Measurements from ENCODE around the gene PLAGL2.
"Not testable (repeated sequence)": the region's sequence is repeated elsewhere in the genome, so short reads cannot be mapped to it uniquely, and the experiment has no call there.

The PLAGL2 gene, protein sequence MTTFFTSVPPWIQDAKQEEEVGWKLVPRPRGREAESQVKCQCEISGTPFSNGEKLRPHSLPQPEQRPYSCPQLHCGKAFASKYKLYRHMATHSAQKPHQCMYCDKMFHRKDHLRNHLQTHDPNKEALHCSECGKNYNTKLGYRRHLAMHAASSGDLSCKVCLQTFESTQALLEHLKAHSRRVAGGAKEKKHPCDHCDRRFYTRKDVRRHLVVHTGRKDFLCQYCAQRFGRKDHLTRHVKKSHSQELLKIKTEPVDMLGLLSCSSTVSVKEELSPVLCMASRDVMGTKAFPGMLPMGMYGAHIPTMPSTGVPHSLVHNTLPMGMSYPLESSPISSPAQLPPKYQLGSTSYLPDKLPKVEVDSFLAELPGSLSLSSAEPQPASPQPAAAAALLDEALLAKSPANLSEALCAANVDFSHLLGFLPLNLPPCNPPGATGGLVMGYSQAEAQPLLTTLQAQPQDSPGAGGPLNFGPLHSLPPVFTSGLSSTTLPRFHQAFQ

DNA sequence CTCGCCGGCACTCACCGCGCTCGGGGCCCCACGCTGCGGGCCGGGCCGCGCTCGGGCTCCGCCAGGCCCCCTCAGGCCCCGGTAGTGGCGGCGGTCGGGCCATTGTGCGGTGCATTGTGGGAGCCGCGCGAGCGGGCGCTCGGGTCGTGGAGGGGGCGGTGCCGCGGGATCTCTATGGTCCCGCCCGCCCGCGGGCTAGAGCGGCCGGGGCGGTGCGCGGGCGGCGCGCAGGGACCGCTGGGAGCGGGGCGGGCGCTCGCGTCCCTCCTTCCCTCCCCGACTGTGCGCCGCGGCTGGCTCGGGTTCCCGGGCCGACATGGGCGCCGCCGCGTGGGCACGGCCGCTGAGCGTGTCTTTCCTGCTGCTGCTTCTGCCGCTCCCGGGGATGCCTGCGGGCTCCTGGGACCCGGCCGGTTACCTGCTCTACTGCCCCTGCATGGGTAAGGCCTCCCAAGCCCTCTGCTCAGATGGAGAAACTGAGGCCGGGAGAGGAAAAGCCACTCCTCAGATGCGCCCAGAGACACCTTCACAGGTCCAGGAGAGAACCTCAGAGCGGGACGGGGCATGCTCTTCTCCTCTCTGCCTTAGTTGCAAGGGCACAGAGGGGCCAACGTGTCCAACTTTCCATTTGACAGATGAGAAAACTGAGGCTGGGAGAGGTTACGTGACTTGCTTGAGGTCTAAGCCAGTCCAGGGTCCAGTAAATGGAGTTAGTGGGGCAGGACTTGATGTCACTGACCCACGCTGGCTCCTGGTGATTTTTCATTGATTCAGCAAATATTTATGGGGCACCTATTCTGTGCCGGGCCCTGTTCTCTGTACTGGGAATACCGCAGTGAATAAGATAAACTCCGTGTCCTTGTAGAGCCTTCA lies at the start of gene PLAGL2, which contains the start of gene POFUT1:
Gene PLAGL2, minus strand, starts transcription at position 118 of the 873 bp plus-strand sequence. CDS start 5,565 bp downstream, outside the sequence.
Gene POFUT1, plus strand, starts transcription at position 255 of the 873 bp plus-strand sequence. Its CDS starts 62 bp downstream, at position 317.
- H3K27ac Mint-ChIP-seq: peak within 1 kb of the TSS; percentile 99
- H3K36me3 Mint-ChIP-seq: peaks cover 95% of the 10 kb centered on the region
- peak within 1 kb of the TSS; percentile 99 for H3K4me3 Mint-ChIP-seq
- no peaks in the 10 kb centered on the region for H3K9me3 Mint-ChIP-seq
- H3K4me1 Mint-ChIP-seq: peaks cover 80% of the 10 kb centered on the region
- ATAC-seq (peak; percentile 86), DNase-seq (ENCODE audit: low spot score in 2 of 2) (peak; percentile 92 to 95)

- Mint-ChIP-seq H3K36me3 (no peaks in the 10 kb centered on the region), H3K4me3 (peak overlapping the region; percentile 62), H3K9me3 (no peaks in the 10 kb centered on the region), H3K27ac (peak overlapping the region; percentile 88), H3K4me1 (peaks cover 28% of the 10 kb centered on the region)
- DNase-seq (ENCODE audit: low spot score in 2 of 2) (peak; percentile 40 to 77), ATAC-seq (peak; percentile 71)
Measured at GRCh38 chr20:32252189-32252588, 44.6 kb upstream of the PLAGL2 start.

DNA sequence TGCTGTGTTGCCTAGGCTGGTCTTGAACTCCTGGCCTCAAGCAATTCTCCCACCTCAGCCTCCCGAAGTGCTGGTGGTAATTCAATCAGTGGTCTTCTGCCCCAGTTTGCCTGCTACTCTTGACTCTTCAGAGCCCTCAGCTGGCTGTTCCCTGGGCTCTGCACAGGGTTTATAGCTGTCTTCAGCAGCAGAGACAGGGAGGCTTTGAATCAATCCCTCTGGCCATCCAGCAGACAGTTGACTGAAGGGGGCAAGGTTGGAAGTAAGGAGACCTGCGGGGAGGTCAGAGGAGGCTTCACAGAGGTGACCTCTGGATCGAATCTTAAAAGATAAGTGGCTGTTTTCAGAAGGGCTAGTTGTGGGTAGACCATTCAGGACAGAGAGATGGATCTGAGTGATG lies 43.9 kb upstream of the PLAGL2 start:
- Mint-ChIP-seq H3K36me3 (no peaks in the 10 kb centered on the region), H3K4me3 (peak overlapping the region; percentile 62), H3K4me1 (peaks cover 22% of the 10 kb centered on the region), H3K27ac (peak overlapping the region; percentile 88), H3K9me3 (no peaks in the 10 kb centered on the region)
- no peak for ATAC-seq
- DNase-seq (ENCODE audit: low spot score in 2 of 2): no peak

- H3K4me3 Mint-ChIP-seq: no peak overlapping the region
- peak overlapping the region; percentile 15 for H3K27ac Mint-ChIP-seq
- H3K36me3 Mint-ChIP-seq: no peaks in the 10 kb centered on the region
- ATAC-seq: peak; percentile 92
- H3K4me1 Mint-ChIP-seq: peaks cover 26% of the 10 kb centered on the region
- no peak for DNase-seq (ENCODE audit: low spot score in 2 of 2)
- H3K9me3 Mint-ChIP-seq: no peaks in the 10 kb centered on the region
Measured at GRCh38 chr20:32249030-32249738, 41.6 kb upstream of the PLAGL2 start.

DNA sequence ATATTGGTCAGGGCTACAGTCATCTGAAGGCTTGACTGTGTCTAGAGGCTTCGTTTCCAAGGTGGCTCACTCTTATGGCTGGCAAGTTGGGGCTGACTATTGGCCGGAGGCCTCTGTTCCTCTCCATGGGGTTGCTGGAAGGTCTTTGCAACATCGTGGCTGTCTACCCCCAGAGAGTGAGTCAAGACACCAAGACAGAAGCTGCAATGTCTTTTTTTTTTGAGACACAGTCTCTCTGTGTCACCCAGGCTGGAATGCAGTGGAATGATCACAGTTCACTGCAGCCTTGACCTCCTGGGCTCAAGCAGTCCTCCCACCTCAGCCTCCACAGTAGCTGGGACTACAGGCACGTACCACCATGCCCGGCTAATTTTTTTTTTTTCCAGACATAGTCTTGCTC lies 40.5 kb upstream of the PLAGL2 start:
- Mint-ChIP-seq H3K4me1 (peaks cover 26% of the 10 kb centered on the region), H3K4me3 (no peak overlapping the region), H3K36me3 (no peaks in the 10 kb centered on the region), H3K9me3 (no peaks in the 10 kb centered on the region), H3K27ac (no peak overlapping the region)
- DNase-seq (ENCODE audit: low spot score in 2 of 2) (no peak), ATAC-seq (peak; percentile 18)

DNA sequence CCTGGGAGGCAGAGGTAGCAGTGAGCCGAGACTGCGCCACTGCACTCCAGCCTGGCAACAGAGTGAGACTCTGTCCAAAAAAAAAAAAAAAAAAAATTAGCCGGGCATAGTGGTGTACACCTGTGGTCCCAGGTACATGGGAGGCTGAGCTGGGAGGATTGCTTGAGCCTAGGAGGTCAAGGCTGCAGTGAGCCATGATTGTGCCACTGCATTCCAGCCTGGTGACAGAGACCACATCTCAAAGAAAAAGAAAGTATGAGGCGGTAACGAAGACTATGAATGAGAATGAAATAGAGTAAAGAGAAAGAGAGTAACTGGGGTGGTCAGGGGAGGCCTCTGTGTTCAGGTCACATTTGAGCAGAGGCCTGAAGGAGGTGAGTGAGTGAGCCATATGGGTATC lies 38.7 kb upstream of the PLAGL2 start:
- H3K36me3 Mint-ChIP-seq; H3K27ac Mint-ChIP-seq; H3K9me3 Mint-ChIP-seq; H3K4me3 Mint-ChIP-seq; ATAC-seq; DNase-seq (ENCODE audit: low spot score in 2 of 2): not testable (repeated sequence)
- peaks cover 11% of the 10 kb centered on the region for H3K4me1 Mint-ChIP-seq

DNA sequence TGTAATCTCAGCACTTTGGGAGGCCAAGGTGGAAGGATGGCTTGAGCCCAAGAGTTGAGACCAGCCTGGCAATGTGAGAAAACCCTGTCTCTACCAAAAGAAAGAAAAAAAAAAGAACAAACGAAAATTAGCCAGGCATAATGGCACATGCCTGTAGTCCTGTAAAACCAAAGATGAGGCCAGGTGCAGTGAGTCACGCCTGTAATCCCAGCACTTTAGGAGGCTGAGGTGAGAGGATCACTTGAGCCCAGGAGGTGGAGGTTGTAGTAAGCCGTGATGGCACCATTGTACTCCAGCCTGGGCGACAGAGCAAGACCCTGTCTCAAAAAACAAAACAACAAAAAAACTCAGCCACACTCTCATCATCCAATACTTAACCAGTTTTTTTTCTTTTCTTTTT lies 37.4 kb upstream of the PLAGL2 start:
- ATAC-seq: no peak
- Mint-ChIP-seq H3K9me3 (no peaks in the 10 kb centered on the region), H3K27ac (peak overlapping the region; percentile 56)

GRCh38 chr20:32244150-32244823 lies 36.7 kb upstream of the PLAGL2 start:
- ATAC-seq (no peak), DNase-seq (ENCODE audit: low spot score in 2 of 2) (no peak)
- Mint-ChIP-seq H3K36me3 (no peaks in the 10 kb centered on the region), H3K4me1 (peaks cover 14% of the 10 kb centered on the region), H3K4me3 (no peak overlapping the region), H3K9me3 (no peaks in the 10 kb centered on the region), H3K27ac (peak overlapping the region; percentile 56)

More for the DNA sequence above, 37.4 kb upstream of the PLAGL2 start:
- DNase-seq (ENCODE audit: low spot score in 2 of 2): no peak
- H3K4me3 Mint-ChIP-seq: no peak overlapping the region
- peaks cover 14% of the 10 kb centered on the region for H3K4me1 Mint-ChIP-seq
- no peaks in the 10 kb centered on the region for H3K36me3 Mint-ChIP-seq

GRCh38 chr20:32241807-32242206 lies 34.3 kb upstream of the PLAGL2 start:
- H3K4me3 Mint-ChIP-seq: no peak overlapping the region
- DNase-seq (ENCODE audit: low spot score in 2 of 2) (no peak), ATAC-seq (peak; percentile 55)
- no peaks in the 10 kb centered on the region for H3K9me3 Mint-ChIP-seq
- H3K27ac Mint-ChIP-seq: no peak overlapping the region
- H3K4me1 Mint-ChIP-seq: peaks cover 19% of the 10 kb centered on the region
- peaks cover 8% of the 10 kb centered on the region for H3K36me3 Mint-ChIP-seq

GRCh38 chr20:32240205-32240604 lies 32.7 kb upstream of the PLAGL2 start:
- Mint-ChIP-seq H3K27ac (no peak overlapping the region), H3K9me3 (no peaks in the 10 kb centered on the region), H3K4me3 (no peak overlapping the region), H3K36me3 (peaks cover 21% of the 10 kb centered on the region), H3K4me1 (peaks cover 17% of the 10 kb centered on the region)
- ATAC-seq (no peak), DNase-seq (ENCODE audit: low spot score in 2 of 2) (no peak)

GRCh38 chr20:32238483-32239425 lies 31.2 kb upstream of the PLAGL2 start:
- Mint-ChIP-seq H3K4me1 (peaks cover 23% of the 10 kb centered on the region), H3K4me3 (no peak overlapping the region), H3K36me3 (peaks cover 35% of the 10 kb centered on the region), H3K9me3 (no peaks in the 10 kb centered on the region), H3K27ac (no peak overlapping the region)
- ATAC-seq (no peak), DNase-seq (ENCODE audit: low spot score in 2 of 2) (no peak)

GRCh38 chr20:32237419-32237818 lies 29.9 kb upstream of the PLAGL2 start:
- H3K4me1 Mint-ChIP-seq: peaks cover 36% of the 10 kb centered on the region
- peak overlapping the region; percentile 71 for H3K27ac Mint-ChIP-seq
- H3K4me3 Mint-ChIP-seq: no peak overlapping the region
- DNase-seq (ENCODE audit: low spot score in 2 of 2) (no peak), ATAC-seq (no peak)
- H3K36me3 Mint-ChIP-seq: peaks cover 49% of the 10 kb centered on the region
- no peaks in the 10 kb centered on the region for H3K9me3 Mint-ChIP-seq

DNA sequence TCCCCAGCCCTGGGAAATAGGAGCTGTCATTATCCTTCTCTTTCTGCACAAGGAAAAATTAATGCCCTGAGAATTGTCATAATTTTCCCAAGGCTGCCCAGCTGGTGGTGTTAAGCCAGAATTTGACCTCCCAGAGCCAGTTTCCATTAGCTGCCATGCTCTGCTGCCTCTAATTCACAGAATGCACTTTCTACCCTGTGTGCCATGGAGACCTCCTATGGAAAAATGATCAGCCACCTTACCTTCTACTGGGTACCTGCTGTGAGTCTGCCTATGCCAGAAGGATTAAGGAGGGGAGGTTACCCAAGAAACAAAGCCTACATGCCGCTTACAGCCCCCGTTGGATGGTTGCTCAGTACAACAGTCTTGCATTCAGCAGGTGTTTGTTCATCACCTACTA lies 29.3 kb upstream of the PLAGL2 start:
- DNase-seq (ENCODE audit: low spot score in 2 of 2) (no peak), ATAC-seq (no peak)
- H3K27ac Mint-ChIP-seq: peak overlapping the region; percentile 71
- H3K4me1 Mint-ChIP-seq: peaks cover 42% of the 10 kb centered on the region
- H3K36me3 Mint-ChIP-seq: peaks cover 55% of the 10 kb centered on the region
- no peaks in the 10 kb centered on the region for H3K9me3 Mint-ChIP-seq
- no peak overlapping the region for H3K4me3 Mint-ChIP-seq

Data from stimulated activated effector memory CD8-positive, alpha-beta T cell treated with anti-CD3 and anti-CD28 coated beads, Interleukin-12 subunit alpha, Interleukin-12 subunit beta, amount 100 ng/mL, for 72 hours (primary cell).